BJ (cell line): ENCODE data around the gene HIVEP3. TPM values are rescaled to one million over a fixed set of nuclear protein-coding genes. Genes with fewer than 3 reads are reported as not detected.

Source experiments
- CTCF ChIA-PET: fragments of 350-600 bp; formaldehyde crosslinking; extraction: SDS; loops from one replicate; lab custom pipeline; 2021; ENCODE audit warnings: antibody characterized with exemption, inconsistent platforms; lab: Yijun Ruan, JAX
- POLR2A ChIA-PET: fragments of 300-600 bp; sonication (Branson Sonifier 250); formaldehyde crosslinking; extraction: SDS; loops from one replicate; lab custom pipeline; 2021; ENCODE audit warnings: antibody characterized with exemption; lab: Charles Lee
- DNase-seq: peaks from one replicate; pipeline ENCODE4 v3.0.0-alpha.2; 2011; ENCODE audit warnings: low read depth
- H3K27me3 ChIP-seq: 2 replicates; pipeline ENCODE4 v1.6.0; 2011; ENCODE audit warnings: low read length; ENCODE audit not compliant: control insufficient read depth, insufficient read depth
- H3K36me3 ChIP-seq: 2 replicates; pipeline ENCODE4 v1.5.1; 2011; ENCODE audit warnings: low read length; ENCODE audit not compliant: control insufficient read depth, insufficient read depth
- H3K4me3 ChIP-seq: 2 replicates; pipeline ENCODE4 v1.5.1; 2011; ENCODE audit warnings: low read depth, mild to moderate bottlenecking, control low read depth, low read length
- polyA plus RNA-seq: library from polyadenylated mRNA; depleted of rRNA; stranded (reverse); fragments of >200 nt; gene quantifications from 2 replicates; pipeline ENCODE4 v1.2.3, GENCODE V29; 2011
- TF ChIP-seq, protein P1 (sequence below): IDR thresholded peaks from 2 replicates; pipeline ENCODE4 v1.5.1; 2011; ENCODE audit warnings: low read depth, mild to moderate bottlenecking, control low read depth, inconsistent platforms, low read length, moderate library complexity; ENCODE audit not compliant: insufficient read depth

HIVEP3 gene
- polyA plus RNA-seq, 1 experiment: 4.0 TPM

GRCh38 chr1:41481109-41481775 lies 437.5 kb downstream of the HIVEP3 start:
- H3K27me3 ChIP-seq: no peaks in the 10 kb centered on the region
- DNase-seq: no peak
- H3K4me3 ChIP-seq: no peak overlapping the region
- POLR2A ChIA-PET: no interaction called here
- TF ChIP-seq, protein P1, sequence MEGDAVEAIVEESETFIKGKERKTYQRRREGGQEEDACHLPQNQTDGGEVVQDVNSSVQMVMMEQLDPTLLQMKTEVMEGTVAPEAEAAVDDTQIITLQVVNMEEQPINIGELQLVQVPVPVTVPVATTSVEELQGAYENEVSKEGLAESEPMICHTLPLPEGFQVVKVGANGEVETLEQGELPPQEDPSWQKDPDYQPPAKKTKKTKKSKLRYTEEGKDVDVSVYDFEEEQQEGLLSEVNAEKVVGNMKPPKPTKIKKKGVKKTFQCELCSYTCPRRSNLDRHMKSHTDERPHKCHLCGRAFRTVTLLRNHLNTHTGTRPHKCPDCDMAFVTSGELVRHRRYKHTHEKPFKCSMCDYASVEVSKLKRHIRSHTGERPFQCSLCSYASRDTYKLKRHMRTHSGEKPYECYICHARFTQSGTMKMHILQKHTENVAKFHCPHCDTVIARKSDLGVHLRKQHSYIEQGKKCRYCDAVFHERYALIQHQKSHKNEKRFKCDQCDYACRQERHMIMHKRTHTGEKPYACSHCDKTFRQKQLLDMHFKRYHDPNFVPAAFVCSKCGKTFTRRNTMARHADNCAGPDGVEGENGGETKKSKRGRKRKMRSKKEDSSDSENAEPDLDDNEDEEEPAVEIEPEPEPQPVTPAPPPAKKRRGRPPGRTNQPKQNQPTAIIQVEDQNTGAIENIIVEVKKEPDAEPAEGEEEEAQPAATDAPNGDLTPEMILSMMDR: no peak
- CTCF ChIA-PET: interaction anchor here (0.7 to 4.6 kb wide), 2 partner anchors 11 to 48 kb away, joined by 4 to 23 read pairs; no protein-coding TSS in a partner anchor
- H3K36me3 ChIP-seq: no peaks in the 10 kb centered on the region

GRCh38 chr1:41480204-41481108 lies 438.3 kb downstream of the HIVEP3 start:
- TF ChIP-seq, protein P1: no peak
- Histone ChIP-seq H3K4me3 (no peak overlapping the region), H3K36me3 (no peaks in the 10 kb centered on the region), H3K27me3 (no peaks in the 10 kb centered on the region)
- CTCF ChIA-PET: interaction anchor here (1.2 to 1.5 kb wide), 2 partner anchors 63 to 197 kb away, joined by 5 read pairs; no protein-coding TSS in a partner anchor
- POLR2A ChIA-PET: no interaction called here
- DNase-seq: no peak

- no peaks in the 10 kb centered on the region for H3K27me3 ChIP-seq
- no peaks in the 10 kb centered on the region for H3K36me3 ChIP-seq
- H3K4me3 ChIP-seq: no peak overlapping the region
- ChIA-PET CTCF (interaction anchor here (1.2 to 1.5 kb wide), 2 partner anchors 62 to 197 kb away, joined by 5 read pairs; no protein-coding TSS in a partner anchor), POLR2A (no interaction called here)
- DNase-seq: no peak
- TF ChIP-seq, protein P1: no peak
Observed at GRCh38 chr1:41479808-41480160, 438.9 kb downstream of the HIVEP3 start.

GRCh38 chr1:41479000-41479807 lies 439.5 kb downstream of the HIVEP3 start:
- Histone ChIP-seq H3K4me3 (no peak overlapping the region), H3K36me3 (no peaks in the 10 kb centered on the region), H3K27me3 (no peaks in the 10 kb centered on the region)
- TF ChIP-seq, protein P1: no peak
- POLR2A ChIA-PET: interaction anchor here (0.6 kb wide), 1 partner anchor 36 kb away, joined by 3 read pairs; no protein-coding TSS in a partner anchor
- DNase-seq: no peak
- CTCF ChIA-PET: interaction anchor here (0.7 to 1.5 kb wide), 3 partner anchors 61 to 233 kb away, joined by 3 to 5 read pairs (median 5); no protein-coding TSS in a partner anchor
